NCI-H748 (cell line): ENCODE data around the gene STRIP2.
"Not testable (repeated sequence)": the region's sequence is repeated elsewhere in the genome, so short reads cannot be mapped to it uniquely, and the experiment has no call there.

Source experiments
- DNase-seq: peaks from one replicate; lab custom pipeline; 2025; ENCODE audit not compliant: unreplicated experiment; lab: John Stamatoyannopoulos, UW

STRIP2 gene

GRCh38 chr7:129422727-129423126 is 11.5 kb upstream of the STRIP2 start:
- no peak for DNase-seq

GRCh38 chr7:129423700-129424410 is 10.4 kb upstream of the STRIP2 start:
- peak; percentile 15 for DNase-seq

DNA sequence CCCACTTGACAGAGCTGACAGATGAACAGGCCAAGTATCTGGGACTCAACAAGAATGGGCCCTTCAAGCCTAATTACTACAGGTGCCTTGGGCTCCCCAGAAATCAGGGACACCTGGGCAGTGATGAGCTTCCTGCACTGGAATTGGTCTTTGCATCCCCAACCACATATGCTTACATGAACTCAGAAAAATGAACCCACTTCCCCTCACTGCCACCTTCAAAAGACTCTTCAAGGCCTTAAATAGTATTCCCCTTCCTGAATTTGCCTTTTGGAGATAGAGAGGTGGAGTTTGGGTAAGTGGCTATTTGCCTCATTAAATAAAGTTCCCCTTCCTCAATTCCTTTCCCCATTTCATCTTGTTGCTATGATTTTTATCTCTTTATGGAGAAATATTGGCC is 7.8 kb upstream of the STRIP2 start:
- no peak for DNase-seq

DNA sequence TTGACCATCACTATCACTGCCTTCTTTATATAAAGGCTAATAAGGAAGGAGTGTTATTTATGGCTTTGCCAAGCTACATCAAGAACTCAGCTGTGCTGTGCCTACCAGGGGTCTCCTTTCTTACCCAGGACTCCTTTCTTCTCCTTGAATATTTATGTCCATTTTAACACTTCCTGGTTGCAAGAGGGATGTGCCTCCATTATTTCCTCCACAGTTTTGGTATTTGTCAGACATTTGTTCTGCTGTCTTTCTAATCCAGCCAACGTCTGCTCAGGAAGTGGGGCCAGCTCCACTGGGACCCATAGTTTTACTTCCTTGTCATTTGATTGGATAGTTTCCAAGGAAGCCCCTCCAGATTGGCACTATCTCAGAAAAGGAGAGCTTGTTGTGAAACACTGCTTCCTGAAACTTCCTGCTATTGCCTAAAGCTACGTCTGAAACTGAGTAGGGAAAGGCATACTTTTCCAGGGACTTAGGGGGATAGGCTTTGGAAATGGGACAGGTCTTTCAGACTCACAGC is 6.6 kb upstream of the STRIP2 start:
- no peak for DNase-seq

GRCh38 chr7:129431911-129432643 is 2.2 kb upstream of the STRIP2 start:
- DNase-seq: no peak

DNA sequence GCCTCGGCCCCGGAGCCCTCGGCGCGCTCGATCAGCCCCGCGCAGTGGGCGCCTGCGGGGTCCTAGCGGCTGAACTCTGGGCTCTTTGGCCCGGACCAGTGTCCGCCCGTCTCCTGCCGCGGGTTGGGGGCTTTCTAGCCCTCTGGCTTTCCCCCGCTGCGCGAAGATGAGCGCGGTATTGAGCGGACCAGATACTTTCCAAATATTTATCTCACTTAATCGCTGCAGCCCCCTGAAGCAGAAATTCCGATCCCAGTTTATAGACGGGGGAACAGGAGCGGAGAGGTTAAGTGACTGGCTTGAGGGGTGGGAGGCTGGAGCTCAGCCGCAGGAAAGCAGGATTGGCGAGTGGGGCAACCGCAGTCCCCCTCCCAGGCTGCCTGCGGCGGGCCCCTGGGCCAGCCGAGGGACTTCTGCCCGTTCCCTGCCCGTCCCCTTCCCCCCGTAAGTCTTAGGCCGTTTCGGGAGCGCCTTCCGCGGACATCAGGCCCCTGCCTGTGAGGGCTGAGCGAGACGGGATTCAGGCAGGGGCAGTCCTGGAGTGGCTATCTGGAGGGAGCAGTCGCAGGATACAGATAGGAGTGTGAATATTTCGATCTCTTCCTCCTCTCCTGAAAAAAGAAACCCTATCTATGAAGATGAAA is 565 bp downstream of the STRIP2 start:
- peak; percentile 56 for DNase-seq

- DNase-seq: no peak
Measured at GRCh38 chr7:129435414-129435829, 1.2 kb downstream of the STRIP2 start.

DNA sequence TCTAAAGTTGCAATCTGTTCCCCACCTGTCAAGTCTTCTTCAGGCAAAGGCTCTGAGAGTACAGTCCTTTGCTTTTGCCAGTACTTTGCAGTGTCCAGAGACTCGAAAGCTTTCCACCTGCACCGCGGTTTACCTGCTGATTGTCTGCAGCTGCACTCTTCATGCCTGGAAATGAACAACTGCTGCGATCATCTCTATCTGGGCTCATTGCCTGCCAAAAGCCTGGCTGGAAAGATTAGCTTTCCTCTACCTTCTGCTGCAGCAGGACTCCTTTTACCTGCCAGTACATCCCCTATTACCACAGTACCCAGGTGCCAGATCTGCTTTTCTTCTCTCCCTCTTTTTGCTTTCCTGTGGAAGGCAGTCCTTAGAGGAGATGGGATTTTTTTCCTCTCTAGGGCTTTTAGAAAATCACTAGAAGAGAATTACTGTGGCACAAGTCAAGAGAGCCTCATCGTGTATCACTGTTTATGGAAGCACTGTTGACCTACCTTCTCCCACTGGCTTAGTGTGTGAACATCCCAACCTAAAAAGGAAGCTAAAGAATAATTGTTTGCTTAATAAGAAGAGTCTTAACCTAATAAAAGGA is 2.2 kb downstream of the STRIP2 start:
- peak; percentile 26 for DNase-seq

DNA sequence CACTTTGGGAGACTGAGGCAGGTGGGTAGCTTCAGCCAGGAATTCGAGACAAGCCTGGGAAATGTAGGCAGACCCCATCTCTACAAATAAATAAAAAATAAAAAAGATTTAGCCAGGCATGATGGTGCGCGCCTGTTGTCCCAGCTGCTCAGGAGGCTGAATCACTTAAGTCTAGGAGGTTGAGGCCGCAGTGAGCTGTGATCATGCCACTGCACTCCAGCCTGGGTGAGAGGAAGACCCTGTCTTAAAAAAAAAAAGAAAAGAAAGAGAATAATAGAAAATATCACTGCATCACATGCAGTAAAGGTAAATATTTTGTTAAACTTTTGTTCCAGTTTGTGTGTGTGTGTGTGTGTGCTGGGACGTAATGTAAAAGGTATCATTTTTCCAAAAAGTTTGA is 3.0 kb downstream of the STRIP2 start:
- no peak for DNase-seq

- no peak for DNase-seq
Measured at GRCh38 chr7:129438281-129438838, 4.1 kb downstream of the STRIP2 start.

GRCh38 chr7:129438839-129439651 is 4.8 kb downstream of the STRIP2 start:
- no peak for DNase-seq

DNA sequence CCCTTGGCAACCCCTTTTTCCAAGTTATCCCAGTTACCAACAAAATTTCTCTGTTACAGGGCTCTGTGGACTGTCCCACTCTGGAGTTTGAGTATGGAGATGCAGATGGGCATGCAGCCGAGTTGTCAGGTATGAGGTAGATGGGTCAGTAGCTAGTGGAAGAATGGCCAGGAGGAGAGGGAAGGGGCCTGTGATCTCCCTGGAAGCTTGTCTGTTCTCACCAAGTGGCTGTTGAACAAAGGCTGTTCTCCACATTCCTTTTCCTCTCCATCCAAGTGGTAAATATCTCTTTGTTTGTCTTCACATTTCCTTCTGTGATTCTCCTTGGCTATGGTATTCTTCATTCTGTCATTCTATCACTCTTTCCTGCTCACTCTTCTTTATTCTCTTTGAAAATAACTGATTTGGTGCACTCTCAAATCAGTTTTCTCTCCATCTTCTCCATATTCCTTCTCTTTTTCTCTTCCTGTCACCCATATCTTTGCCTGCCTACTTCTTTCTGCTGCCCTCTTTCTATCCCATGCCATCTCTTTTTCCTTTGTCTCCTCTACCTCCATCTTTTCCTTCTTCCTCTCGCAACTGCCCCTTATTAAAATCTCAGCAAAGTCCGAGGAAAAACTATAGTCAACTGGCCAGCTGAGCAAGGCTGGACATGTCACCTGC is 5.9 kb downstream of the STRIP2 start:
- DNase-seq: no peak

DNA sequence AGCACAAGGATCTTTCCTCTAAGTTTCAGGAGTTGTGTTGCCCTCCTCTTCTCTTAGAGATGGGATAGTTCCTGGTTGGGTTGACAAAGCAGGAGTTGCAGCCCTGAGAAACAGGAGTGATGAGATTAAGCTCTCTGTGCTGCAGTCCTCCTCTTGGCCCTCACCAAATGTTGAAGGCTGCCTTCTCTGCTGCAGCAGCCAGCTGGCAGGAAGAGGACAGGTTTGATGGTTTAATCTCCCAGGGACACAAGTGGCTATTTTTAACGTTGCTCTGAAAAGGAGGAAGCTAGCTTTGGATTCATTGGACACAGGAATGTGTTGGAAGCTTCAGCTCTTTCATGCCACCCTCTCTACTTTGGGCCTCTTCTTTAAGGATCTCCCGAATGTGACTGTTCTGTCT is 9.4 kb downstream of the STRIP2 start:
- DNase-seq: no peak

DNA sequence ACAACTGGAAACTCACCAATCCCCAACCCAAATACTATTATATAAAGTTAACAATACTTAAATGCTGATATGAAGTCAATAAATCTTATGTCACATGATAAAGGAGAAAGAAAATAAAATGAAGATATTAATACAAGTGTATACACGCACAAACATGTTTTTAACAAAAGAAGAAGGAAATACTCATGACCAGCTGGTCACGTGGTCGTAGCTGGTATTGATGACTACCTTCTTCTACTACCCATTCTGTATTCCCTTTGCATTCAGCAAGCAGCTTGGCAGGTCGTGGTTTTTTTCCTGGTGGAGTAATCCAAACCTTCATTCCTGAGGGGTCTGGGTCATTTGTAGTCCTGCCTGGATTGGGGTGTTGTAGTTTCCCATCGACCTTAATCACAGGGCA is 10.5 kb downstream of the STRIP2 start:
- DNase-seq: not testable (repeated sequence)

GRCh38 chr7:129446925-129447324 is 12.7 kb downstream of the STRIP2 start:
- not testable (repeated sequence) for DNase-seq

GRCh38 chr7:129447445-129447844 is 13.2 kb downstream of the STRIP2 start:
- not testable (repeated sequence) for DNase-seq

DNA sequence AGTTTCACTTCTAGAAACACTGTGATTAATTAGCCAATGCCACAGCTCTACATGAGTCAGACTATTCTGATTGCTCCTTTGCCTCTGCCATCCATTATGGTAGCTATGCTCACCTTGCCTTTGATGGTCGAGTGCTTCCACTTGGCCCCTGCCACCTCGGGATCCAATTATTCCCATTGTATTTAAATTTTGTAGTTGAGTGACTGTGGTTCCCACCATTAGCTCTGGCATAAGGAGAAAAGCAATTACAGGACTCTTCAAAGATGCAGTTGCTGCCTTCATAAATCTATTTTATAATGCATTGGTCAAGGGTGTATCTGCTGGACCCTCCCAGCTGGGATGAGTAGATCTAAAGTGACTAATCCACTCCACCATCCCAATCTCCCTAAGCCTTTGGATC is 14.4 kb downstream of the STRIP2 start:
- DNase-seq: not testable (repeated sequence)

DNA sequence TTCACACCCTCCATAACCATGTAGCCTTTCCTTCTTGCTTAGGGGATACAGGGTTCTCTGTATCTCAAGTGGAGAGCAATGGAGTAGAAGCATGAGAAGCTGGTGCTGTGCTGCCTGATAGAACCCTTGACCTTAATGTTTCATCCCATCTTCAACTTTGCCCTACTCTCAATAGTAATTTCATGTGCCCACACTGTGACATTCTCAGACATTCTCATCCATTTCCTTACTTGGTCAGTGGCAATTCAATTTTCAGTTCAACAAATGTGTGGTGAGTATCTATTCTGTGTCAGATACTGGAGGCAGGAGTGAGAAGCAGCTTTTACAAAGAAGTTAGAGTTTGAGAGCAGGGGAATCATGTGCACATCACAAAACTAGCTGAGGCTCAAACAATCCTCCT is 16.1 kb downstream of the STRIP2 start:
- no peak for DNase-seq

GRCh38 chr7:129452589-129453231 is 18.5 kb downstream of the STRIP2 start:
- DNase-seq: no peak
